Measurements from ENCODE around the gene CRISP1. TPM values are rescaled to one million over a fixed set of nuclear protein-coding genes. Genes with fewer than 3 reads are reported as not detected.

CRISP1 gene
- total RNA-seq, 1 donor from 2014 or later = not detected

GRCh38 chr6:49855221-49855620, 11.1 kb downstream of the CRISP1 start:
- no peaks in the 10 kb centered on the region for H3K27me3 Mint-ChIP-seq (ENCODE audit: unreplicated experiment)
- TF ChIP-seq, protein P1, sequence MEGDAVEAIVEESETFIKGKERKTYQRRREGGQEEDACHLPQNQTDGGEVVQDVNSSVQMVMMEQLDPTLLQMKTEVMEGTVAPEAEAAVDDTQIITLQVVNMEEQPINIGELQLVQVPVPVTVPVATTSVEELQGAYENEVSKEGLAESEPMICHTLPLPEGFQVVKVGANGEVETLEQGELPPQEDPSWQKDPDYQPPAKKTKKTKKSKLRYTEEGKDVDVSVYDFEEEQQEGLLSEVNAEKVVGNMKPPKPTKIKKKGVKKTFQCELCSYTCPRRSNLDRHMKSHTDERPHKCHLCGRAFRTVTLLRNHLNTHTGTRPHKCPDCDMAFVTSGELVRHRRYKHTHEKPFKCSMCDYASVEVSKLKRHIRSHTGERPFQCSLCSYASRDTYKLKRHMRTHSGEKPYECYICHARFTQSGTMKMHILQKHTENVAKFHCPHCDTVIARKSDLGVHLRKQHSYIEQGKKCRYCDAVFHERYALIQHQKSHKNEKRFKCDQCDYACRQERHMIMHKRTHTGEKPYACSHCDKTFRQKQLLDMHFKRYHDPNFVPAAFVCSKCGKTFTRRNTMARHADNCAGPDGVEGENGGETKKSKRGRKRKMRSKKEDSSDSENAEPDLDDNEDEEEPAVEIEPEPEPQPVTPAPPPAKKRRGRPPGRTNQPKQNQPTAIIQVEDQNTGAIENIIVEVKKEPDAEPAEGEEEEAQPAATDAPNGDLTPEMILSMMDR (IDR thresholded peaks at IDR 0.05; ENCODE audit: unreplicated experiment) = no peak
- H3K9me3 Mint-ChIP-seq (ENCODE audit: unreplicated experiment) = no peaks in the 10 kb centered on the region
- no peak for DNase-seq (ENCODE audit: low spot score)
- peaks cover 8% of the 10 kb centered on the region for H3K4me1 Mint-ChIP-seq (ENCODE audit: unreplicated experiment)
- no peak overlapping the region for H3K4me3 Mint-ChIP-seq (ENCODE audit: unreplicated experiment)
- H3K36me3 Mint-ChIP-seq (ENCODE audit: low read depth, unreplicated experiment) = no peaks in the 10 kb centered on the region
- no peak overlapping the region for H3K27ac Mint-ChIP-seq (ENCODE audit: unreplicated experiment)

GRCh38 chr6:49852975-49853374, 13.4 kb downstream of the CRISP1 start:
- H3K27ac Mint-ChIP-seq (ENCODE audit: unreplicated experiment) = no peak overlapping the region
- peaks cover 4% of the 10 kb centered on the region for H3K4me1 Mint-ChIP-seq (ENCODE audit: unreplicated experiment)
- TF ChIP-seq, protein P1 (IDR thresholded peaks at IDR 0.05; ENCODE audit: unreplicated experiment) = no peak

DNA sequence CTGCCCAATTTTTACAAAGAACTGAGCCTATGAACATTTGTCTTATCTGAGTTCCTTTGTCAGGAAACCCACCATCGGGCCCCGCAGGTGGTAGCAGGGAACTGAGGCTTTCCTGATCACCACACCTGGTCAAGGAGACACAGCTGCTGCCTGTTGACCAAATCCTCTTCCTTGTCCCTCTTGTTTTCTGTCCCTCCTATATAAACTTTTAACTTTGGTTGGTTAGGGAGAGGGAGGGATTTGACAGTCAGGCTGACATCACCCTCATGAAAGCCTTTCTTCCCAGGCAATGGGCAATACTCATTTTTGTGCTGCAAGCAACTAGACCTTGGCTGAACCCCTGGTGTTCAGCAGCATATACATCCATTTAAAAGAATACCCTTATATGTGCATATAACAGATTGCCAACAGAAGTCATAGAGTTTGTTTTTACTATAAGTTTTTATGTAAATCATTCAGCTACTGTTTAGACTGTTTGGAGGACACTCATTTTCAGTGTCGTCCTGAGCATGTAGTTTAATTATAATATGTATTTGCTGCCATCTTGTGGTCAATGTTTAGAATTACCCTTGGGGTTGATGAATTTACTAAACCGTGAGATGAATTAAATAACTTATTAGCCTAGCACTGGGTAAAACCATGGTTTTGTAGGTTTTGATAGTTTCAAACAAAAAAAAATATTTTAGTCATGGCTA, 17.0 kb downstream of the CRISP1 start:
- Mint-ChIP-seq H3K27ac (ENCODE audit: unreplicated experiment) (no peak overlapping the region), H3K36me3 (ENCODE audit: low read depth, unreplicated experiment) (no peaks in the 10 kb centered on the region), H3K9me3 (ENCODE audit: unreplicated experiment) (no peaks in the 10 kb centered on the region), H3K27me3 (ENCODE audit: unreplicated experiment) (peaks cover 1% of the 10 kb centered on the region), H3K4me3 (ENCODE audit: unreplicated experiment) (no peak overlapping the region), H3K4me1 (ENCODE audit: unreplicated experiment) (peaks cover 2% of the 10 kb centered on the region)
- DNase-seq (ENCODE audit: low spot score) = no peak
- TF ChIP-seq, protein P1 (IDR thresholded peaks at IDR 0.05; ENCODE audit: unreplicated experiment) = peak; percentile 89

More at GRCh38 chr6:49852975-49853374, 13.4 kb downstream of the CRISP1 start:
- no peaks in the 10 kb centered on the region for H3K36me3 Mint-ChIP-seq (ENCODE audit: low read depth, unreplicated experiment)
- no peak overlapping the region for H3K4me3 Mint-ChIP-seq (ENCODE audit: unreplicated experiment)
- no peaks in the 10 kb centered on the region for H3K27me3 Mint-ChIP-seq (ENCODE audit: unreplicated experiment)
- no peaks in the 10 kb centered on the region for H3K9me3 Mint-ChIP-seq (ENCODE audit: unreplicated experiment)
- DNase-seq (ENCODE audit: low spot score) = no peak

- H3K4me1 Mint-ChIP-seq (ENCODE audit: unreplicated experiment) = peaks cover 2% of the 10 kb centered on the region
- peaks cover 1% of the 10 kb centered on the region for H3K27me3 Mint-ChIP-seq (ENCODE audit: unreplicated experiment)
Measured at GRCh38 chr6:49847673-49848072, 18.7 kb downstream of the CRISP1 start.

GRCh38 chr6:49847014-49847413, 19.3 kb downstream of the CRISP1 start:
- no peaks in the 10 kb centered on the region for H3K36me3 Mint-ChIP-seq (ENCODE audit: low read depth, unreplicated experiment)
- no peak for DNase-seq (ENCODE audit: low spot score)
- H3K4me3 Mint-ChIP-seq (ENCODE audit: unreplicated experiment) = no peak overlapping the region
- no peaks in the 10 kb centered on the region for H3K9me3 Mint-ChIP-seq (ENCODE audit: unreplicated experiment)
- no peak overlapping the region for H3K27ac Mint-ChIP-seq (ENCODE audit: unreplicated experiment)
- TF ChIP-seq, protein P1 (IDR thresholded peaks at IDR 0.05; ENCODE audit: unreplicated experiment) = no peak
- peaks cover 2% of the 10 kb centered on the region for H3K4me1 Mint-ChIP-seq (ENCODE audit: unreplicated experiment)
- H3K27me3 Mint-ChIP-seq (ENCODE audit: unreplicated experiment) = peaks cover 1% of the 10 kb centered on the region

More at GRCh38 chr6:49847673-49848072, 18.7 kb downstream of the CRISP1 start:
- no peak overlapping the region for H3K4me3 Mint-ChIP-seq (ENCODE audit: unreplicated experiment)
- no peak for DNase-seq (ENCODE audit: low spot score)
- H3K36me3 Mint-ChIP-seq (ENCODE audit: low read depth, unreplicated experiment) = no peaks in the 10 kb centered on the region
- H3K27ac Mint-ChIP-seq (ENCODE audit: unreplicated experiment) = no peak overlapping the region
- no peaks in the 10 kb centered on the region for H3K9me3 Mint-ChIP-seq (ENCODE audit: unreplicated experiment)
- TF ChIP-seq, protein P1 (IDR thresholded peaks at IDR 0.05; ENCODE audit: unreplicated experiment) = no peak

All from endothelial cell (in vitro differentiated cells).